SH-SY5Y (cell line): ENCODE data around the gene RSAD2.

Experiments
- GATA2 ChIP-seq: IDR thresholded peaks from 2 replicates; pipeline ENCODE4 v1.6.1; 2011; ENCODE audit warnings: mild to moderate bottlenecking, low read depth, low read length
- GATA3 ChIP-seq: IDR thresholded peaks from 2 replicates; pipeline ENCODE4 v1.6.1; 2011; ENCODE audit warnings: low read depth, mild to moderate bottlenecking, low read length, moderate library complexity

DNA sequence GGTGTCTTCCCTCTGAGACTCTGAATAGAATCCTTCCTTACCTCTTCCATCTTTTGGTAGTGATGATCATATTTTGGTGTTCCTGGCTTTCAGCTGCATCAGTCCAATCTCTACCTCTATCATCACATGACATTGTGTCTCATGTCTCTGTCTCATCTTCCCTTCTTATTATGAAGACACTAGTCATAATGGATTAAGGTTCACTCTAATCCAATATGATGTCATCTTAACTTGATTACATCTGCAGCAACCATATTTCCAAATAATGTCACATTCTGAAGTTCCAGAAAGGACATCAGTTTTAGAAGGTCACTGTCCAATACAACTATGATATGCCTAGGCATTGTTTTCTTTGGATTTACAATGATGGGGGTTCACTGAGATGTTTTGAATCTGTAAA, 43.4 kb upstream of the RSAD2 start:
- TF ChIP-seq GATA2 = no peak
- no peak for TF ChIP-seq GATA3
